GM18526 (cell line): ENCODE data around the gene ZNF267.

Experiments
- POLR2A ChIP-seq: IDR thresholded peaks from 3 replicates; pipeline ENCODE4 v1.6.1; 2011; ENCODE audit not compliant: insufficient read length; ENCODE audit errors: extremely low read depth

ZNF267 gene

DNA sequence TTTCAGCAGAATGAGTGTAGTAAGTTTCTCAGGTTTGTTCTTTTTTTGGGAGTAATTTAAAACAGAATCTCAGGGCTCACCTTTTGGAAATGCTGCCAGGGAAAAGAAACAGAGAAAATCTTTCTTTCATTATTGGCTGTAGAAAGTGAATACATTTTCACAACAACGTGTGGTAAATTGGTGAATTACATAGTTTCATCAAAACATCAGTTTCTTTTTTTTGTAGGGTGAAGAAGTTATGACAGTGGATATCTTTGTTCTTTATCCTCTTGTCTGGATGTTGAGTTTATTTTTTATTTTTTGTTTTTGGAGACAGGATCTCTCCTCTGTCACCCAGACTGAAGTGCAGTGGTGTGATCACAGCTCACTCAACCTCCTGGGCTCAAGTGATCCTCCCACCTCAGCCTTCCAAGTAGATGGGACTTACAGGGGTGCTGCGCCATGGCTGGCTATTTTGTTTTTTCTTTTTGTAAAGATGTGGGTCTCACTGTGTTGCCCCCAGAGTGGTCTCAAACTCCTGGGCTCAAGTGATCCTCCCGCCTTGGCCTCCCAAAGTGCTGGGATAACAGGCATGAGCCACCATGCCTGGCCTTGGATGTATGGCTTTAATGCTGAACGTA is 2.4 kb downstream of the ZNF267 start:
- TF ChIP-seq POLR2A = no peak

DNA sequence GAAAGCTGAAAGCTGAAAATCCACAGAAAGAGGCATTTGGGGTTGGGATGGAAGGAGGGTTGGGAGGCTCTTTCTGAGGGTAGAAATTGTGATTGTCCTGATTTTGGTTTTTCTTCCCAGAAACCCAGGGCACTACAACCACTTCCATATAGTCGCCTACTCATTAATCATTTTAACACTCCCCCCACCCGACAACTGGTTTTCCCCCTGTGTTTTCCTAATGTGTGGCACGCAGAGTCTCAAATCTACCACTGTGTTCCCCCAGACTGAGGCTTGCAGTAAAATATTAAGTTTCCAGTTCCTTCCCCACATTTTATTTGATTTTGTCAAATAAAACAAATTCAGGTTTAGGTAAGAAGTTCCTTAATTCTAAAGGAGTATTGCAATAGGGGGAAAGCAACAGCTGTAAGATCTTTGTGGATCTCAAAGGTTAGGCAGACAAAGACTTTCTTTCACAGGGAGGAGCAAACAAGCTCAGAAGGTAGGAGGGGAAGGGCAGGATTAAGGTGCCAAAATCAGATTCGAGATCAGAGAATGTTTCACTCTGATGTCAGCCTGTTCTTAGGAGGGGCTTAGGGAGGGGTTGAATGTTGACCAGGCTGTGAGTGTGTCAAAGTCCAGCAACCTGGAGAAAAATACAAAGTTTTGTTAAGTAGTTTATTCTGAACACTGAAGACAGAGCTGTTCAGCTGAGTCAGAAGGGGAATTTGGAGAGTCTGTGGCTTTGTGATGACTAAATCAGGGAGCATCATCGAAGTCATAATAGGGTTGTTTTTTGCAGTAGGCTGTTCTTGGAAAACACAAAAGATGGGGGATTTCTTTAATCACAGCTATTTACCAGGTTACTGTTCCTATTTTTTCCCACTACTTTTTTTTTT is 3.6 kb downstream of the ZNF267 start:
- no peak for TF ChIP-seq POLR2A

DNA sequence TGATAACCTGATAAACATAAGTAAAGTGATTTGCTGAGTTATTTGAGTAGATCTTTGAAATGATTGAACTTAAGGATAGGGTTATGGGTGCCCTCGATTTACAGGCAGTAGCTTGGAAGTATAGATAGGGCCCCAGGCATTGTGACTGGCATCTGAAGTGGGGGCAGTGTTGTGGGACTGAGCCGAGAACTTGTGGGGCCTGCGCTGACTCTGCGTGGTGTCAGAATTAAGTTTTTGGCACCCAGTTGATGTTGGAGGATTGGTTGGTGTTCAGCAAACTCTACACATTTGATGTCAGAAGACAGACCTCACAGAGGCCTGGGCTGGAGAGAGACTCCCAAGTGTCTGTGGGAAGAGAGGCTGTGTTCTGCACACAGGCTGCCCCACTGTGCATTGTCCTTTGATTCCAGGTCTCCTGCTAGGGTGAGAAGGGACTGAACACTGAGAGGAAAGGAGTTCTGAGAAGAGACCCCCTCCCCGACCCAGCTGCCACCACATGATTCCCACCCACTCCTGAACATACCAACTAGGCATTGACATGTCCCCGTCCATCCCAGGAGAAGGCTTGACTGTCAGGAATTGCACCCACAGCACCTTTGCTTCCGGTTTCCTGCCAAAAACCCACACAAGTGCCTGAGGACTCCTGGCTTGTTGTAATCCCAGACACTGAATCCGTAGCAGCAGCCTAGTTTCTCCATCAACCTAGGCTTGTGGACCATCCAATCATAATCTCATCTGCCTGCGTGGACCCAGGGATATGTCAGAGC is 4.5 kb downstream of the ZNF267 start:
- TF ChIP-seq POLR2A = no peak

DNA sequence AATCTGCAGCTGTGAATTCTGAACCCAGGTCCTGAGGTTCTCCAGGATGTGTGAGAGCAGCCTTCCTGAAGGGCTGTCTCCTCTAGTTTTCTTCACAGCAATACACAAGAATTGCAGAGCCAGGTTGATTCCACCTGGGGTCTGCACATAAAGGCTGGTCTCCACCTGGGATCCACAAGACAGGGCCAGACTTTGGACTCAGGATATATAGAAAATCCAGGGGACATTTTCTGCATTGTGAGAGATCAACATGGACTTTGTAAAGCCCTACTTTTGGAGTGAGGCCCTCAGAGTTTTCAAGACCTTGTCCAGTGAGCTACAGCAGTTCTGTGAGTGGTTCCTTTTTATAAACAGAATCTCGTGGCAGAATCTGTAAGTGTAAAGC is 6.3 kb downstream of the ZNF267 start:
- no peak for TF ChIP-seq POLR2A

DNA sequence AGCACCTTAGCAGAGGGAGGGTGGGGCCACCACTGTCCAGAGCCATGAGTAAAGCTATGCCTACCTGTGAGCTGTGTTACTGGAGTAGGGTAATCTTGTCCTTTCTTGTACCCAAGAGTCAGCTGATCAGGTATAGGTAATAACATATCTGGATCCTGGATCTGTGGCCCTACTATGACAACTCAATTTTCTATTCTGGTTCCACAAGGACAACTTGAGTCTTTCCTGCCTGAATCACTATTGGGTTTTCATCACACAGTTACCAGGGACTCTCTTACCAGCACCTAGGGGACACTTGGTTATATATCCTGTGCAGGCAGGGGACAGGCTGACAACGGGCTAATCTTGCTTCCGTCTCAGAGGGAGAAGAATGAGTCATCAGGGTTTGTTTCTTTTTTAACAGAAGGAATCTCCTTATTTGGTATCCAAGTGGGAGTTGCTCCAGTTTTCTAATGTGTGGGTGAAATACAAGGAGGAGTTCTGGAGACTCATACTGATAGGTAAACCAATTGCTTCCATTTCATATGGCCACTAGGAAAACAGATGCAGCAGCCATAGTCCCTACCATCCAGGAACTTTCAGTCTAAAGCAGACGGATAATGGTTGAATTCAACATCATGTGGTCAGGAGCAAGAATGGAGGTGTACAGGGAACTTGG is 6.8 kb downstream of the ZNF267 start:
- no peak for TF ChIP-seq POLR2A

DNA sequence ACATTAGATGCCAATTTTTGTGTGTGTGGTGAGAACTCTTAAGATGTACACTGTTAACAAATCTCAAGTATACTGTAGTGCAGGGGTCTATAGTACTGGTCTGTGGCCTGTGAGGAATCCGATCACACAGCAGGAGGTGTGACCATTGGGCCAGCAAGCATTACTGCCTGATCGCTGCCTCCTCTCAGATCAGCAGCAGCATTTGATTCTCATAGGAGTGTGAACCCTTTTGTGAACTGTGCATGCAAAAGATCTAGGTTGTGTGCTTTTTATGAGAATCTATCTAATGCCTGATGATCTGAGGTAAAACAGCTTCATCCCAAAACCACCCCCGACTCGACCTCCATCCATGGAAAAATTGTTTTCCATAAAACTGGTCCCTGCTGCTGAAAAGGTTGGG is 12.6 kb downstream of the ZNF267 start:
- TF ChIP-seq POLR2A = no peak

DNA sequence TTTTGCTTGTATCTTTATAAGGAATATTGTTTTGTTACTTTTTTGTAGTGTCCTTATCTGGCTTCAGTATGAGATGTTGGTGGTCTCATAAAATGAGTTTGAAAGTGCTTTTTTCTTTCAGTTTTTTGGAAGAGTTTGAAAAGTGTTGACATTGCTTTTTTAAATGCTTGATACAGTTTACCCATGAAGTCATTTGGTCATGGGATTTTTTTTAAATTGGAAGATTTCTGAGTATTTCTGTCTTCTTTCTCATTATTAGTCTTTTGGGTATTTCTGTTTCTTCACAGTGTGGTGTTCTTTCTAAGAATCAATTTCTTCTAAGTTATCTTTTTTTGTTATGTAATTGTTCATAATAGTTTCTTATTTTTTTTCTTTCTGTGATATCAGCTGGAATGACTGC is 15.1 kb downstream of the ZNF267 start:
- no peak for TF ChIP-seq POLR2A

DNA sequence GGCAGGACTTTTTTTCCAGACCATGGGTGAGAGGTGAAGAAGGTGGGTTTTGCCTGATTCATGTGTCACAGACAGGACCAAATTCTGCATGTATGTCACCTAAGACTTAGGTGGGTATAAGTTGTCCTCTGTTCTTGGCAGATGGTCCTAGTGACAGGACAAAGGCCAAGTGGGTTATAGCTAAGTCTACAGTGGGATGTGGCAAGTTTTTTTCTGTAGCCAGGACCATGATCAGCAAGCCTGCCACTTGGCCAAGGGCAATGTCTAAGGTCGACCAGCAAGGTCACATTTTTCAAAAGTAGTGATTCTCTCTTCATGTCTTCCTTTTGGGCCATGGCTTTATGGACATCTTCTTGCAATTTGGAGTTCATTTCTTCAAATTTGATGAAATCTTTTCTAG is 20.2 kb downstream of the ZNF267 start:
- no peak for TF ChIP-seq POLR2A

DNA sequence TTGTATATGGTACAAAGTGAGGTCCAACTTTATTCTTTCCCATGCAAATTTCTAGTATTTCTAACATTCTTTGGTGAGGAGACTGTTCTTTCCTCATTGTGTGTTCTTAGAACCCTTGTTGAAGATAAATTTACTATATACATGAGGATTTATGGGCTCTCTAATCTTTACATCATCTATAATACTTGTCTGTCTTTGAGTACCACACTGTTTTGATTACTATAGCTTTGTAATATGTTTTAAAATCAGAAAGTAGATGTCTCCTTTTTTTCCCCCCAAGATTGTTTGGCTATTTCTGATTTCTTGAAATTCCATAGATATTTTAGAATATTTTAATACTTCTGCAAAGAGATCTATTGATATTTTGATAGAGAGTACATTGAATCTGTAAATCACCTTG is 23.7 kb downstream of the ZNF267 start:
- no peak for TF ChIP-seq POLR2A

DNA sequence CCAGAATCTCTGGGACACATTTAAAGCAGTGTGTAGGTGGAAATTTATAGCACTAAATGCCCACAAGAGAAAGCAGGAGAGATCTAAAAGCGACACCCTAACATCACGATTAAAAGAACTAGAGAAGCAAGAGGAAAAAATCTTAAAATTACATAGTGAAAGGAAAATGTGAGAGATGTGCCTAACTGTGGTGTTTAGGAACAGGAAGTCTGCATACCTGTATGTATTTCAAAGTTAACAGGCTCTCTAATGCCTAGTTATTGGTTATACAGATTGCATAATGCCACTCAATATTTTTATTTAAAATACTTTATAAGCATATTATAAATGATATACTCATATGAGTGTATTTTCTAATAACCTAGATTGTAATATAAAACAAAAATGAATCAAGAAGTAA is 25.9 kb downstream of the ZNF267 start:
- no peak for TF ChIP-seq POLR2A

DNA sequence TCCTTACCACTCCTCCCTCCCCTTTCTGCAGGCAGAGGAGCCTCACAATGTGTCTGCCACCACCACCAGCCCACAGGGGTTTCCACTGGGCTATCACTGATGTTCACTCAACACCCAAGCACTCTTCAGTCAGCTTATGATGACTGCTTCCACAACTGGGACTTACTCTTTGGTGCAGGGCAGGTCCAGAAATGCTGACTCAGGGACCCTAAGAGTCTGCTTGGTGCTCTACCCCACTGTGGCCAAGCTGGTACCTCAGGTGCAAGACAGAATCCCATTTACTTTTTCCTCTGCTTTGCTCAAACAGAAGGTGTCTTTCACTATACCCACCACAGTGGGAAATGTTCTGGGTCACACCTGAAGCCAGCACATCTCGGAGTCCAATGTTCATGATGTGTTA is 40.1 kb downstream of the ZNF267 start:
- no peak for TF ChIP-seq POLR2A

DNA sequence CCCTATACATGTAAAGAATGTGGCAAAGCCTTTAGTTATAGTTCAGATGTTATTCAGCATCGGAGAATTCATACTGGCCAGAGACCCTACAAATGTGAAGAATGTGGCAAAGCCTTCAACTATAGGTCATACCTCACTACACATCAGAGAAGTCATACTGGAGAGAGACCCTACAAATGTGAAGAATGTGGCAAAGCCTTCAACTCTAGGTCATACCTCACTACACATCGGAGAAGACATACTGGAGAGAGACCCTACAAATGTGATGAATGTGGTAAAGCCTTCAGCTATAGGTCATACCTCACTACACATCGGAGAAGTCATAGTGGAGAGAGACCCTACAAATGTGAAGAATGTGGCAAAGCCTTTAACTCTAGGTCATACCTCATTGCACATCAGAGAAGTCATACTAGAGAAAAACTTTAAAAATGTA is 42.5 kb downstream of the ZNF267 start:
- TF ChIP-seq POLR2A = no peak

DNA sequence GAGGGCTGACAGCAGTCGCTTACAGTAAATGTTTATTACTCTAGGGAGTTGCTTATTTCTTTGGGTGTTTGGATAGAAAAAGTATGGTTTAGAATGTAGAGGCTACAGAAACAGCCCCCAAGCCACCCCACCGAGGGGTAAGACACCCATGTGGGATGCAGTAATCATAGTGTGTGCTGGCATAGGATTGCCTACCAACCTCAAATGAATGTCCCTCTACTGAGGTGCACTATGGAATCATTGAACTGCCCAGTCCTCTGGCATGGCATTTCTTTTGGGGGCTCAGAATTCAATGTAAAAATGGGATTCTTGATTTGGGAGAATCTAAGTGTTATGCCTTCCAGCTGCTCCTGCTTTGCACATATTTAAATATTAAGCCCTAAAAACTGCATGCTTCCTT is 46.8 kb downstream of the ZNF267 start:
- no peak for TF ChIP-seq POLR2A
